ENCODE results near the gene CAMP.

Gene CAMP

GRCh38 chr3:48215019-48215418 is 8.3 kb upstream of the CAMP start:
- DNase-seq = no peak

GRCh38 chr3:48215466-48215865 is 7.8 kb upstream of the CAMP start:
- DNase-seq = no peak

- DNase-seq = no peak
Observed at GRCh38 chr3:48215876-48216275, 7.4 kb upstream of the CAMP start.

- DNase-seq = no peak
Observed at GRCh38 chr3:48217449-48217848, 5.8 kb upstream of the CAMP start.

GRCh38 chr3:48218537-48218936 is 4.8 kb upstream of the CAMP start:
- no peak for DNase-seq

- DNase-seq = no peak
Observed at GRCh38 chr3:48219543-48219942, 3.8 kb upstream of the CAMP start.

- no peak for DNase-seq
Observed at GRCh38 chr3:48220746-48221145, 2.5 kb upstream of the CAMP start.

- no peak for DNase-seq
Observed at GRCh38 chr3:48225587-48225986, 2.3 kb downstream of the CAMP start.

GRCh38 chr3:48226939-48227338 is 3.6 kb downstream of the CAMP start:
- DNase-seq = no peak

- DNase-seq = no peak
Observed at GRCh38 chr3:48232232-48232631, 8.9 kb downstream of the CAMP start.

GRCh38 chr3:48232734-48233133 is 9.4 kb downstream of the CAMP start:
- peak; percentile 91 for DNase-seq

- no peak for DNase-seq
Observed at GRCh38 chr3:48233542-48233941, 10.2 kb downstream of the CAMP start.

GRCh38 chr3:48236531-48236930 is 13.2 kb downstream of the CAMP start:
- peak; percentile 35 for DNase-seq

- no peak for DNase-seq
Observed at GRCh38 chr3:48238531-48239085, 15.3 kb downstream of the CAMP start.

GRCh38 chr3:48240000-48240963 is 17.0 kb downstream of the CAMP start:
- DNase-seq = no peak

- DNase-seq = peak; percentile 43
Observed at GRCh38 chr3:48241796-48242455, 18.6 kb downstream of the CAMP start.

GRCh38 chr3:48243886-48244285 is 20.6 kb downstream of the CAMP start:
- DNase-seq = no peak

- DNase-seq = no peak
Observed at GRCh38 chr3:48244461-48244860, 21.2 kb downstream of the CAMP start.

GRCh38 chr3:48245136-48245535 is 21.8 kb downstream of the CAMP start:
- no peak for DNase-seq

- DNase-seq = peak; percentile 70
Observed at GRCh38 chr3:48247401-48247811, 24.1 kb downstream of the CAMP start.

- no peak for DNase-seq
Observed at GRCh38 chr3:48248095-48248850, 25.0 kb downstream of the CAMP start.

GRCh38 chr3:48256557-48256956 is 33.3 kb downstream of the CAMP start:
- no peak for DNase-seq

- no peak for DNase-seq
Observed at GRCh38 chr3:48258530-48258929, 35.2 kb downstream of the CAMP start.

All from hematopoietic multipotent progenitor cell treated with erythropoietin and hydrocortisone succinate and interleukin-3 and kit ligand, for 4 days (in vitro differentiated cells).